VCaP (cell line): ENCODE results near the gene CNGB1.
"Not testable (repeated sequence)": the region's sequence is repeated elsewhere in the genome, so short reads cannot be mapped to it uniquely, and the experiment has no call there.

Source experiments
- H3K27ac ChIP-seq: fragments of 450-650 bp; 2 replicates; pipeline ENCODE4 v1.5.1; 2017
- CTCF ChIP-seq: fragments of 450-650 bp; conservative IDR thresholded peaks from 2 replicates; pipeline ENCODE4 v1.5.1; 2017; ENCODE audit warnings: mild to moderate bottlenecking, moderate library complexity

CNGB1 gene

GRCh38 chr16:57897053-57897784, 73.7 kb downstream of the CNGB1 start:
- no peak for TF ChIP-seq CTCF
- H3K27ac ChIP-seq: no peak overlapping the region

GRCh38 chr16:57895081-57895547, 75.8 kb downstream of the CNGB1 start:
- H3K27ac ChIP-seq: not testable (repeated sequence)

- no peak overlapping the region for H3K27ac ChIP-seq
- no peak for TF ChIP-seq CTCF
Measured at GRCh38 chr16:57894390-57895080, 76.4 kb downstream of the CNGB1 start.

GRCh38 chr16:57893559-57894389, 77.2 kb downstream of the CNGB1 start:
- no peak overlapping the region for H3K27ac ChIP-seq
- TF ChIP-seq CTCF: no peak

- TF ChIP-seq CTCF: no peak
- no peak overlapping the region for H3K27ac ChIP-seq
Measured at GRCh38 chr16:57893217-57893558, 77.7 kb downstream of the CNGB1 start.

GRCh38 chr16:57892447-57893096, 78.4 kb downstream of the CNGB1 start:
- H3K27ac ChIP-seq: no peak overlapping the region
- no peak for TF ChIP-seq CTCF

- no peak for TF ChIP-seq CTCF
Measured at GRCh38 chr16:57892041-57892440, 78.9 kb downstream of the CNGB1 start.

More at GRCh38 chr16:57892041-57892440, 78.9 kb downstream of the CNGB1 start:
- H3K27ac ChIP-seq: no peak overlapping the region
